Measurements from ENCODE around the gene SUGCT.

Gene SUGCT

GRCh38 chr7:40758590-40758989 lies 623.8 kb downstream of the SUGCT start:
- H3K36me3 ChIP-seq (replicated peaks; ENCODE audit: low read depth, low read length), result no peaks in the 10 kb centered on the region
- H3K9ac ChIP-seq (ENCODE audit: low read length), result no peak overlapping the region
- H2AFZ ChIP-seq (ENCODE audit: low read depth, low read length), result no peak overlapping the region
- no peaks in the 10 kb centered on the region for H4K20me1 ChIP-seq (ENCODE audit: insufficient read depth, low read length)
- no peak overlapping the region for H3K4me3 ChIP-seq (ENCODE audit: low read length)
- no peak overlapping the region for H3K4me2 ChIP-seq (ENCODE audit: low read length)
- TF ChIP-seq CTCF (IDR thresholded peaks at IDR 0.05; ENCODE audit: low read depth, low read length), result no peak
- no peak for TF ChIP-seq EZH2phosphoT487 (IDR thresholded peaks at IDR 0.05; ENCODE audit: low read depth)
- H3K27me3 ChIP-seq (ENCODE audit: low read depth, low read length), result no peaks in the 10 kb centered on the region
- no peaks in the 10 kb centered on the region for H3K9me3 ChIP-seq (ENCODE audit: insufficient read depth, low read length)
- H3K79me2 ChIP-seq (ENCODE audit: low read length), result no peaks in the 10 kb centered on the region
- H3K4me1 ChIP-seq (ENCODE audit: low read length), result no peaks in the 10 kb centered on the region; the same call in 1 of the 2 replicates
- no peak overlapping the region for H3K27ac ChIP-seq (ENCODE audit: low read length)

GRCh38 chr7:40760293-40760964 lies 625.6 kb downstream of the SUGCT start:
- H3K4me3 ChIP-seq (ENCODE audit: low read length), result no peak overlapping the region
- no peak overlapping the region for H2AFZ ChIP-seq (ENCODE audit: low read depth, low read length)
- no peak overlapping the region for H3K9ac ChIP-seq (ENCODE audit: low read length)
- no peaks in the 10 kb centered on the region for H3K79me2 ChIP-seq (ENCODE audit: low read length)
- H3K4me1 ChIP-seq (ENCODE audit: low read length), result no peaks in the 10 kb centered on the region
- TF ChIP-seq EZH2phosphoT487 (IDR thresholded peaks at IDR 0.05; ENCODE audit: low read depth) (no peak), CTCF (IDR thresholded peaks at IDR 0.05; ENCODE audit: low read depth, low read length) (no peak)
- H4K20me1 ChIP-seq (ENCODE audit: insufficient read depth, low read length), result no peaks in the 10 kb centered on the region
- H3K27me3 ChIP-seq (ENCODE audit: low read depth, low read length), result no peaks in the 10 kb centered on the region
- H3K36me3 ChIP-seq (replicated peaks; ENCODE audit: low read depth, low read length), result no peaks in the 10 kb centered on the region
- H3K4me2 ChIP-seq (ENCODE audit: low read length), result no peak overlapping the region
- H3K27ac ChIP-seq (ENCODE audit: low read length), result no peak overlapping the region
- no peaks in the 10 kb centered on the region for H3K9me3 ChIP-seq (ENCODE audit: insufficient read depth, low read length)

- no peaks in the 10 kb centered on the region for H4K20me1 ChIP-seq (ENCODE audit: insufficient read depth, low read length)
- H3K27ac ChIP-seq (ENCODE audit: low read length), result no peak overlapping the region
- TF ChIP-seq CTCF (IDR thresholded peaks at IDR 0.05; ENCODE audit: low read depth, low read length) (no peak), EZH2phosphoT487 (IDR thresholded peaks at IDR 0.05; ENCODE audit: low read depth) (no peak)
- H3K4me1 ChIP-seq (ENCODE audit: low read length), result no peaks in the 10 kb centered on the region
- no peaks in the 10 kb centered on the region for H3K79me2 ChIP-seq (ENCODE audit: low read length)
- no peaks in the 10 kb centered on the region for H3K36me3 ChIP-seq (replicated peaks; ENCODE audit: low read depth, low read length)
- H3K27me3 ChIP-seq (ENCODE audit: low read depth, low read length), result no peaks in the 10 kb centered on the region
- no peak overlapping the region for H3K4me2 ChIP-seq (ENCODE audit: low read length)
- H2AFZ ChIP-seq (ENCODE audit: low read depth, low read length), result no peak overlapping the region
- no peak overlapping the region for H3K9ac ChIP-seq (ENCODE audit: low read length)
- H3K9me3 ChIP-seq (ENCODE audit: insufficient read depth, low read length), result no peaks in the 10 kb centered on the region
- no peak overlapping the region for H3K4me3 ChIP-seq (ENCODE audit: low read length)
Measured at GRCh38 chr7:40760987-40761386, 626.2 kb downstream of the SUGCT start.

GRCh38 chr7:40761762-40762560 lies 627.2 kb downstream of the SUGCT start:
- Histone ChIP-seq H3K27ac (ENCODE audit: low read length) (no peak overlapping the region), H3K36me3 (replicated peaks; ENCODE audit: low read depth, low read length) (no peaks in the 10 kb centered on the region), H2AFZ (ENCODE audit: low read depth, low read length) (no peak overlapping the region)

More at GRCh38 chr7:40761762-40762560, 627.2 kb downstream of the SUGCT start:
- Histone ChIP-seq H3K4me2 (ENCODE audit: low read length) (no peak overlapping the region), H3K4me1 (ENCODE audit: low read length) (no peaks in the 10 kb centered on the region), H3K79me2 (ENCODE audit: low read length) (no peaks in the 10 kb centered on the region), H3K4me3 (ENCODE audit: low read length) (no peak overlapping the region), H4K20me1 (ENCODE audit: insufficient read depth, low read length) (no peaks in the 10 kb centered on the region), H3K9ac (ENCODE audit: low read length) (no peak overlapping the region), H3K9me3 (ENCODE audit: insufficient read depth, low read length) (no peaks in the 10 kb centered on the region), H3K27me3 (ENCODE audit: low read depth, low read length) (no peaks in the 10 kb centered on the region)
- TF ChIP-seq CTCF (IDR thresholded peaks at IDR 0.05; ENCODE audit: low read depth, low read length), result no peak
- no peak for TF ChIP-seq EZH2phosphoT487 (IDR thresholded peaks at IDR 0.05; ENCODE audit: low read depth)
